SU-DHL-6 (cell line): ENCODE results near the gene LSM7.
A peak's percentile ranks its signal among the peaks of the same experiment; 100 is the strongest.

Source experiments
- H2AFZ ChIP-seq: fragments of 200-600 bp; sonication (generic); 2 replicates; pipeline ENCODE4 v1.6.1; 2014; ENCODE audit warnings: low read depth, mild to moderate bottlenecking, moderate library complexity, mixed read lengths, antibody characterized with exemption, low read length; ENCODE audit not compliant: severe bottlenecking
- H3F3A ChIP-seq: fragments of 200-600 bp; shearing (Covaris generic); 2 replicates; pipeline ENCODE4 v1.6.0; 2016; ENCODE audit warnings: antibody characterized with exemption, mild to moderate bottlenecking; ENCODE audit not compliant: insufficient read depth
- H3K27ac ChIP-seq: fragments of 200-600 bp; sonication (generic); 2 replicates; pipeline ENCODE4 v1.5.1; 2016; ENCODE audit warnings: low read depth, mild to moderate bottlenecking, low read length, moderate library complexity, mixed read lengths
- H3K27me3 ChIP-seq: fragments of 200-600 bp; sonication (generic), shearing (Covaris generic); 2 replicates; pipeline ENCODE4 v1.6.0; 2014; ENCODE audit warnings: mild to moderate bottlenecking, low read length
- H3K36me3 ChIP-seq: fragments of 200-600 bp; sonication (generic); 2 replicates; pipeline ENCODE4 v1.6.1; 2014; ENCODE audit warnings: mild to moderate bottlenecking, low read length, mixed read lengths
- H3K4me2 ChIP-seq: fragments of 300-600, 200-600 bp; shearing (Covaris generic), sonication (generic); 2 replicates; pipeline ENCODE4 v1.6.0; 2014; ENCODE audit warnings: low read length, low read depth, mild to moderate bottlenecking; ENCODE audit not compliant: poor library complexity, severe bottlenecking
- H3K4me3 ChIP-seq: fragments of 200-600 bp; sonication (generic); 2 replicates; pipeline ENCODE4 v1.5.1; 2014; ENCODE audit warnings: antibody characterized with exemption, low read length, mild to moderate bottlenecking, mixed read lengths; ENCODE audit not compliant: insufficient read depth, poor library complexity, severe bottlenecking
- H3K79me2 ChIP-seq: fragments of 200-600 bp; sonication (generic); 2 replicates; pipeline ENCODE4 v1.6.1; 2014; ENCODE audit warnings: mild to moderate bottlenecking, low read length, moderate library complexity; ENCODE audit not compliant: insufficient read depth
- H3K9ac ChIP-seq: fragments of 200-600 bp; sonication (generic); 2 replicates; pipeline ENCODE4 v1.7.0; 2014; ENCODE audit warnings: mild to moderate bottlenecking, low read length
- H3K9me2 ChIP-seq: fragments of 200-600 bp; sonication (generic); replicated peaks from 2 replicates; pipeline ENCODE4 v1.6.1; 2014; ENCODE audit warnings: low read length; ENCODE audit not compliant: insufficient read depth
- H3K9me3 ChIP-seq: fragments of 200-600 bp; sonication (generic); 2 replicates; pipeline ENCODE4 v1.6.1; 2014; ENCODE audit warnings: low read length, mixed read lengths; ENCODE audit not compliant: insufficient read depth
- H4K20me1 ChIP-seq: fragments of 200-600 bp; sonication (generic); 2 replicates; pipeline ENCODE4 v1.6.1; 2014; ENCODE audit warnings: low read depth, mild to moderate bottlenecking, antibody characterized with exemption, low read length, moderate library complexity, mixed read lengths
- CTCF ChIP-seq: fragments of 200-600 bp; sonication (generic); IDR thresholded peaks from one replicate; pipeline ENCODE4 v1.5.1; 2017; ENCODE audit warnings: antibody characterized with exemption, mild to moderate bottlenecking, low read length, moderate library complexity; ENCODE audit not compliant: insufficient read depth, poor library complexity, severe bottlenecking
- EZH2phosphoT487 ChIP-seq: fragments of 200-600 bp; sonication (generic), shearing (Covaris generic); conservative IDR thresholded peaks from 2 replicates; pipeline ENCODE4 v1.6.1; 2018; ENCODE audit warnings: mild to moderate bottlenecking, antibody characterized with exemption, low read length, moderate library complexity, mixed read lengths

The LSM7 gene

GRCh38 chr19:2275588-2276428 lies 52.6 kb downstream of the LSM7 start:
- H3K9ac ChIP-seq = no peak overlapping the region
- TF ChIP-seq EZH2phosphoT487 (no peak), CTCF (no peak)
- no peak overlapping the region for H2AFZ ChIP-seq
- H3K79me2 ChIP-seq = peaks cover 29% of the 10 kb centered on the region
- no peak overlapping the region for H3K27ac ChIP-seq
- peaks cover 6% of the 10 kb centered on the region; the same call in 1 of the 2 replicates for H4K20me1 ChIP-seq
- H3K4me2 ChIP-seq = no peak overlapping the region
- no peaks in the 10 kb centered on the region for H3K9me2 ChIP-seq
- no peaks in the 10 kb centered on the region for H3K9me3 ChIP-seq
- H3K4me3 ChIP-seq = no peak overlapping the region
- H3K36me3 ChIP-seq = peaks cover 3% of the 10 kb centered on the region; the same call in 1 of the 2 replicates
- peaks cover 29% of the 10 kb centered on the region for H3F3A ChIP-seq
- no peaks in the 10 kb centered on the region for H3K27me3 ChIP-seq

- Histone ChIP-seq H3K9me2 (no peaks in the 10 kb centered on the region), H3K27me3 (no peaks in the 10 kb centered on the region), H3K36me3 (peaks cover 3% of the 10 kb centered on the region; the same call in 1 of the 2 replicates), H2AFZ (no peak overlapping the region), H3K4me3 (no peak overlapping the region), H3K9me3 (no peaks in the 10 kb centered on the region), H3K79me2 (peaks cover 35% of the 10 kb centered on the region), H3F3A (peaks cover 29% of the 10 kb centered on the region), H3K4me2 (no peak overlapping the region), H3K27ac (no peak overlapping the region), H4K20me1 (peaks cover 6% of the 10 kb centered on the region; the same call in 1 of the 2 replicates), H3K9ac (no peak overlapping the region)
- TF ChIP-seq CTCF = peak; percentile 15
- no peak for TF ChIP-seq EZH2phosphoT487
Observed at GRCh38 chr19:2274931-2275535, 53.4 kb downstream of the LSM7 start.

GRCh38 chr19:2274185-2274711 lies 54.1 kb downstream of the LSM7 start:
- Histone ChIP-seq H3K9ac (peak overlapping the region; percentile 99; the same call in 1 of the 2 replicates), H2AFZ (no peak overlapping the region), H3K4me3 (no peak overlapping the region), H3F3A (peaks cover 29% of the 10 kb centered on the region), H3K36me3 (peaks cover 3% of the 10 kb centered on the region; the same call in 1 of the 2 replicates), H3K27me3 (no peaks in the 10 kb centered on the region), H3K4me2 (peak overlapping the region; percentile 94), H3K79me2 (peaks cover 42% of the 10 kb centered on the region), H3K9me3 (no peaks in the 10 kb centered on the region), H3K9me2 (no peaks in the 10 kb centered on the region), H4K20me1 (peaks cover 6% of the 10 kb centered on the region; the same call in 1 of the 2 replicates), H3K27ac (peak overlapping the region; percentile 92; the same call in 1 of the 2 replicates)
- TF ChIP-seq CTCF (no peak), EZH2phosphoT487 (no peak)
